Chondrocyte (in vitro differentiated cells): ENCODE results near the gene PDCD4. TPM values are rescaled to one million over a fixed set of nuclear protein-coding genes. Genes with fewer than 3 reads are reported as not detected.

Source experiments
- DNase-seq: peaks from one replicate; pipeline ENCODE4 v3.0.0; 2021; ENCODE audit warnings: mixed read lengths, low spot score
- H3K27ac Mint-ChIP-seq: one replicate; pipeline ENCODE4 v1.8.0; 2021; ENCODE audit warnings: mild to moderate bottlenecking, moderate library complexity, mixed read lengths; ENCODE audit not compliant: unreplicated experiment
- H3K27me3 Mint-ChIP-seq: 2 replicates; pipeline ENCODE4 v1.8.0; 2021; ENCODE audit warnings: low read depth, mixed read lengths
- H3K36me3 Mint-ChIP-seq: 2 replicates; pipeline ENCODE4 v1.8.0; 2021; ENCODE audit warnings: low read depth, mixed read lengths
- H3K4me1 Mint-ChIP-seq: 2 replicates; pipeline ENCODE4 v1.8.0; 2021; ENCODE audit warnings: low read depth, mild to moderate bottlenecking, mixed read lengths
- H3K4me3 Mint-ChIP-seq: one replicate; pipeline ENCODE4 v1.8.0; 2021; ENCODE audit warnings: mild to moderate bottlenecking, moderate library complexity, mixed read lengths; ENCODE audit not compliant: unreplicated experiment
- H3K9me3 Mint-ChIP-seq: 2 replicates; pipeline ENCODE4 v1.8.0; 2021; ENCODE audit warnings: low read depth, mixed read lengths
- total RNA-seq: library from RNA; stranded (reverse); gene quantifications from 3 replicates; pipeline ENCODE4 v1.2.1, GENCODE V29; 2021
- TF ChIP-seq, protein P1 (sequence below): fragments of 200-600 bp; sonication (generic); IDR thresholded peaks from 2 replicates; pipeline ENCODE4 v1.5.0; 2021; ENCODE audit warnings: antibody characterized with exemption, mild to moderate bottlenecking, moderate library complexity

The PDCD4 gene
- total RNA-seq, 1 donor from 2014 or later = 80.3 TPM

DNA sequence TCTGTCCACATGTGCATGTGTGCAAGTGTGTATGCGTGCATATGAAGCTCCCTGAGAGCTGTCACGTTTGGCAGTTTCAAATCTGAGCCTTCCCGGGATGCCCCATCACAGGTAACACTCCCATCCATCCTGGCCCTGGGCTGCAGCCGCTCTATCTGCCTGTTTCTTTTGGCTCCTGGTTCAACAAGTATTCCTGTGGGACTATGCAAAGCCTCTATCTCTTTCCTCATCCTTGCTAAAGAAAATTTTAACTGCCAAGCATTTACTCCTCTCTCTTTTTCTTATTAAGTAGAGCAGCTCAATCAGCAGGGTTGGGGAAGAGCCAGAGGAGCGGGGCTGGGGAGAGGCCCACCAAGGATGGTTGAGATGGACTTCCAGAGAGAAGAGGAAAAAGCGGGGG lies 24.4 kb upstream of the PDCD4 start:
- H3K4me3 Mint-ChIP-seq = no peak overlapping the region
- H3K36me3 Mint-ChIP-seq = no peaks in the 10 kb centered on the region
- H3K27me3 Mint-ChIP-seq = no peaks in the 10 kb centered on the region
- no peaks in the 10 kb centered on the region for H3K9me3 Mint-ChIP-seq
- H3K27ac Mint-ChIP-seq = no peak overlapping the region
- no peak for DNase-seq
- H3K4me1 Mint-ChIP-seq = peaks cover 12% of the 10 kb centered on the region
- TF ChIP-seq, protein P1, sequence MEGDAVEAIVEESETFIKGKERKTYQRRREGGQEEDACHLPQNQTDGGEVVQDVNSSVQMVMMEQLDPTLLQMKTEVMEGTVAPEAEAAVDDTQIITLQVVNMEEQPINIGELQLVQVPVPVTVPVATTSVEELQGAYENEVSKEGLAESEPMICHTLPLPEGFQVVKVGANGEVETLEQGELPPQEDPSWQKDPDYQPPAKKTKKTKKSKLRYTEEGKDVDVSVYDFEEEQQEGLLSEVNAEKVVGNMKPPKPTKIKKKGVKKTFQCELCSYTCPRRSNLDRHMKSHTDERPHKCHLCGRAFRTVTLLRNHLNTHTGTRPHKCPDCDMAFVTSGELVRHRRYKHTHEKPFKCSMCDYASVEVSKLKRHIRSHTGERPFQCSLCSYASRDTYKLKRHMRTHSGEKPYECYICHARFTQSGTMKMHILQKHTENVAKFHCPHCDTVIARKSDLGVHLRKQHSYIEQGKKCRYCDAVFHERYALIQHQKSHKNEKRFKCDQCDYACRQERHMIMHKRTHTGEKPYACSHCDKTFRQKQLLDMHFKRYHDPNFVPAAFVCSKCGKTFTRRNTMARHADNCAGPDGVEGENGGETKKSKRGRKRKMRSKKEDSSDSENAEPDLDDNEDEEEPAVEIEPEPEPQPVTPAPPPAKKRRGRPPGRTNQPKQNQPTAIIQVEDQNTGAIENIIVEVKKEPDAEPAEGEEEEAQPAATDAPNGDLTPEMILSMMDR = no peak

DNA sequence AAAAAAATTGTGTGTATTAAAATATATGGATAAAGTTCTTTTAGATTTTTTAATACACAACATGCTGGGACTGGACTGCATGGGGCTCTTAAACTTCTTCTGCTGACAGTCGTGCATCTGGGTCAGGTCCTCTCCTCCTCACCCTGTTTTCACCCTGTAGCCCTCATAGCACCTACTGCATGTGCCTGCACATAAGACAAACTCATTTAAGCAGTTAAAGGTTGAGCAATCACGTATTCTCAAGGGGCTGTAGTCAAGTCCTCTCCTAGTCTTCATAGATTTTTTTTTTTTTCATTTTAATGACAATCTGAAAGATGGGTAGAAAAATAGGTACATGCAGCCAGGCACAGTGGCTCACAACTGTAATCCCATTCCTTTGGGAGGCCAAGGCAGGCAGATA lies 23.6 kb upstream of the PDCD4 start:
- no peaks in the 10 kb centered on the region for H3K9me3 Mint-ChIP-seq
- no peaks in the 10 kb centered on the region for H3K27me3 Mint-ChIP-seq
- H3K27ac Mint-ChIP-seq = no peak overlapping the region
- no peak overlapping the region for H3K4me3 Mint-ChIP-seq
- H3K4me1 Mint-ChIP-seq = peaks cover 9% of the 10 kb centered on the region
- no peaks in the 10 kb centered on the region for H3K36me3 Mint-ChIP-seq
- DNase-seq = no peak
- TF ChIP-seq, protein P1 = no peak

DNA sequence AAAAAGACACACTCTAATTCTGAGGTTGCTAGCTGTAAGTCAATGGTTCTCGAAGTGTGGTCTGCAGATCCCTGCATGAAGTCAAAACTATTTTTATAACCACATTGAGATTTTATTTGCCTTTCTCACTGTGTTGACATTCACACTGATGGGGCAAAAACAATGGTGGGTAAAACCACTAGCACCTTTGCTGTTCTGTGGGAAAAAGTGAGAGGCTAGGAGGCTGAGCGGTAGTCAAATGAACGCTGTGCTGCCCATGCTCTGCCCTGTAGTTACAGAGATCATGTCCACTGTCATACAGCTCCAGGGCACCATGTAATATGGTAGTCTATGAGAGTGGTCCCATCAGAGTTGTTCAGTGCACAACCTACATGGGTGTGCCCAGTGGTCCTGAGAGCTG lies 21.6 kb upstream of the PDCD4 start:
- DNase-seq = no peak
- Mint-ChIP-seq H3K4me1 (peaks cover 6% of the 10 kb centered on the region), H3K27ac (no peak overlapping the region), H3K9me3 (no peaks in the 10 kb centered on the region), H3K4me3 (no peak overlapping the region), H3K36me3 (no peaks in the 10 kb centered on the region), H3K27me3 (no peaks in the 10 kb centered on the region)
- TF ChIP-seq, protein P1 = no peak

DNA sequence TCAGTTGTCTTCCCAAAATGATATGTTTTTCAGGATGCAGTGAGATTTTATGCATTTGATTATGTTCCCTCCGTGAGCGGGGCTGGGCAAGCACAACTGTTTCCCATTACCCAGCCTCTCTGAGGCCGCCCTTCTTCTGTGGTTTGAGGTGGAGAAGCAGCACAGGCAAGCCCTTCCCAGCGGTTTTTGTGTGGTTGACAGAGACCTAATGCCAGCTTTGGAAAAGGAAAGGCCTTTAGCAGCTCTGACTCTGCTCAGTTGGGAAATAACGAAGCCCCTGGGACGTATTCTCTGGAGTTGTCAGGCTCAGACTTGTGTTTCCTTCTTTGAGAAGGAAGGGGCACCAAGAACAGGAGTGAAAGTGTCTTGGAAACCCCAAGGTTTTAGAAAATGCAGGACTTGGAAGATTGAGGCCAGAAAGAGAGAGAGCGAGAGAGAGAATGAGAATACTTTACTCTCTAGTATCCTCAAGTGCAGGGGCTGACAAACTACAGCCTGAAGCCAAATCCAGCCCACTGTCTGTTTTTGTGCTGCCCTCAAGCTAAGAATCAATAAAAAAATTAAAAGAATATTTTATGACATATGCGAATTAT lies 20.6 kb upstream of the PDCD4 start:
- TF ChIP-seq, protein P1 = no peak
- DNase-seq = no peak
- H3K9me3 Mint-ChIP-seq = no peaks in the 10 kb centered on the region
- no peaks in the 10 kb centered on the region for H3K36me3 Mint-ChIP-seq
- peaks cover 6% of the 10 kb centered on the region for H3K4me1 Mint-ChIP-seq
- no peak overlapping the region for H3K27ac Mint-ChIP-seq
- H3K27me3 Mint-ChIP-seq = no peaks in the 10 kb centered on the region
- no peak overlapping the region for H3K4me3 Mint-ChIP-seq

DNA sequence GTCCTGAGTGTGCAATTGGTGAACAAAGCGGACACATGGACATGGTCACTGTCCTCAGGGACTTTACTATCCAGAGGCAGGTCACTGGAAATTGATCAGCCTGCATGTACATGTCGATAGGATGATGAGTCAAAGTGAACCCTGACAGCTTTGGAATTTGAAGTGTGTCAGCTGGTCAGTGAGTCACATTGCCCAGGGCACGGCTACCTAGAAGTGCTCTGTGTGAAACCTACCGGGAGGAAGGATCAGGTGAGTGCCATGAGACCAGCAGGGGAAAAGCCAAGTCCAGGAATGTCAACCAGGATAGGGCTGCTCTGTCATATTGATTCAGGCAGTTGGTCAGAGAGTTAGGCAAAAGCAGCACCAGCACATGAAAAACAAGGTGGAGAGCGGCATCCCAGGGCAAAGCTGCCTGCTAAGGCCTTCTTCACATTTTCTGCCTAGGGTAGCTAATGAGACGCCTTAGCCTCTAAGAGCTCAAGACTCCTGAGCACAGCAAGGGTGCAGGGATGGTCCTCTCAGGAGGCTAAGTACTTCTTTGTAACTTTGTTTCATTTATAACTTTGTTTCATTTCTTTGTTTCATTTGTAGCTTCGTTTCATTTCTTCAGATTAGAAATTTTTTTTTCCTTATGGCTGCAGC lies 19.4 kb upstream of the PDCD4 start:
- no peak for DNase-seq
- H3K4me1 Mint-ChIP-seq = peaks cover 6% of the 10 kb centered on the region

More for the DNA sequence above, 19.4 kb upstream of the PDCD4 start:
- Mint-ChIP-seq H3K4me3 (no peak overlapping the region), H3K27ac (no peak overlapping the region), H3K36me3 (no peaks in the 10 kb centered on the region), H3K9me3 (no peaks in the 10 kb centered on the region), H3K27me3 (no peaks in the 10 kb centered on the region)
- TF ChIP-seq, protein P1 = no peak
